Fibroblast of mammary gland (primary cell): Measurements from ENCODE around the gene DNAJC10.
"Not testable (repeated sequence)": the region's sequence is repeated elsewhere in the genome, so short reads cannot be mapped to it uniquely, and the experiment has no call there.

Experiments
- DNase-seq: peaks from one replicate; pipeline ENCODE4 v3.0.0-alpha.2; 2010; ENCODE audit warnings: low read depth
- H3K4me3 ChIP-seq: 2 replicates; pipeline ENCODE4 v1.5.1; 2011; ENCODE audit warnings: low read depth, mild to moderate bottlenecking, low read length, moderate library complexity; ENCODE audit not compliant: control insufficient read depth
- CTCF ChIP-seq: conservative IDR thresholded peaks from 2 replicates; pipeline ENCODE4 v1.5.1; 2011; ENCODE audit warnings: low read depth, low read length, inconsistent platforms; ENCODE audit not compliant: control insufficient read depth, insufficient read depth

Gene DNAJC10

GRCh38 chr2:182718459-182718858 is 2.4 kb downstream of the DNAJC10 start:
- no peak for DNase-seq
- no peak overlapping the region for H3K4me3 ChIP-seq
- TF ChIP-seq CTCF, result no peak

GRCh38 chr2:182719116-182719515 is 3.1 kb downstream of the DNAJC10 start:
- H3K4me3 ChIP-seq, DNase-seq: not testable (repeated sequence)

- DNase-seq, result no peak
- no peak for TF ChIP-seq CTCF
These were observed 8.6 kb downstream of the DNAJC10 start for GRCh38 chr2:182724656-182725055.

GRCh38 chr2:182726473-182726872 is 10.4 kb downstream of the DNAJC10 start:
- no peak overlapping the region for H3K4me3 ChIP-seq
- DNase-seq, result no peak
- no peak for TF ChIP-seq CTCF

More at GRCh38 chr2:182724656-182725055, 8.6 kb downstream of the DNAJC10 start:
- no peak overlapping the region for H3K4me3 ChIP-seq

GRCh38 chr2:182728014-182728413 is 12.0 kb downstream of the DNAJC10 start:
- H3K4me3 ChIP-seq, result no peak overlapping the region
- no peak for TF ChIP-seq CTCF
- DNase-seq, result no peak

GRCh38 chr2:182729710-182730339 is 13.8 kb downstream of the DNAJC10 start:
- H3K4me3 ChIP-seq, result no peak overlapping the region
- DNase-seq, result no peak
- no peak for TF ChIP-seq CTCF

- no peak overlapping the region for H3K4me3 ChIP-seq
- DNase-seq, result no peak
- TF ChIP-seq CTCF, result no peak
These were observed 14.4 kb downstream of the DNAJC10 start for GRCh38 chr2:182730486-182730885.
